Caco-2 (cell line): ENCODE results near the gene FAM169A. TPM values are rescaled to one million over a fixed set of nuclear protein-coding genes. Genes with fewer than 3 reads are reported as not detected.
"Not testable (repeated sequence)": the region's sequence is repeated elsewhere in the genome, so short reads cannot be mapped to it uniquely, and the experiment has no call there.

ENCODE experiments used
- BruUV-seq: library from RNA; stranded (reverse); fragments of 400-500 nt; replicated peaks from 2 replicates; lab custom pipeline; 2021; lab: Mats Ljungman, UMichigan
- CTCF ChIA-PET: fragments of 300-600 bp; sonication (Branson Sonifier 250); formaldehyde crosslinking; loops from one replicate; lab custom pipeline; 2022; ENCODE audit warnings: antibody characterized with exemption; lab: Charles Lee
- POLR2A ChIA-PET: fragments of 300-600 bp; sonication (Branson Sonifier 250); formaldehyde crosslinking; loops from one replicate; lab custom pipeline; 2022; ENCODE audit warnings: antibody characterized with exemption; lab: Charles Lee
- DNase-seq, 2 experiments: peaks; one replicate each; pipeline versions ENCODE4 v3.0.0 to v3.0.0-alpha.2; 2020 to 2022
- H3K27me3 ChIP-seq: replicated peaks from 2 replicates; pipeline ENCODE4 v1.6.0; 2011; ENCODE audit warnings: low read length; ENCODE audit not compliant: control insufficient read depth, insufficient read depth
- H3K36me3 ChIP-seq: 2 replicates; pipeline ENCODE4 v1.5.1; 2011; ENCODE audit warnings: low read length; ENCODE audit not compliant: control insufficient read depth, insufficient read depth
- H3K4me1 ChIP-seq: fragments of 250-450 bp; sonication (Bioruptor Pico); 2 replicates; pipeline ENCODE4 v1.5.1; 2020; ENCODE audit warnings: mild to moderate bottlenecking
- H3K4me3 ChIP-seq: 2 replicates; pipeline ENCODE4 v1.5.1; 2011; ENCODE audit warnings: low read depth, mild to moderate bottlenecking, control low read depth, low read length
- H3K9me3 ChIP-seq: fragments of 250-450 bp; sonication (Bioruptor Pico); 2 replicates; pipeline ENCODE4 v1.5.1; 2020; ENCODE audit warnings: mild to moderate bottlenecking, moderate library complexity
- H3K27ac Mint-ChIP-seq: one replicate; pipeline ENCODE4 v1.8.0; 2022; ENCODE audit warnings: mixed read lengths; ENCODE audit not compliant: unreplicated experiment
- H3K27me3 Mint-ChIP-seq: one replicate; pipeline ENCODE4 v1.8.0; 2022; ENCODE audit warnings: mixed read lengths; ENCODE audit not compliant: insufficient read depth, unreplicated experiment
- H3K36me3 Mint-ChIP-seq: one replicate; pipeline ENCODE4 v1.8.0; 2022; ENCODE audit warnings: mild to moderate bottlenecking, mixed read lengths; ENCODE audit not compliant: insufficient read depth, unreplicated experiment
- H3K4me1 Mint-ChIP-seq: one replicate; pipeline ENCODE4 v1.8.0; 2022; ENCODE audit warnings: low read depth, mixed read lengths; ENCODE audit not compliant: unreplicated experiment
- H3K4me3 Mint-ChIP-seq: one replicate; pipeline ENCODE4 v1.8.0; 2022; ENCODE audit warnings: mild to moderate bottlenecking, moderate library complexity, mixed read lengths; ENCODE audit not compliant: unreplicated experiment
- H3K9me3 Mint-ChIP-seq: one replicate; pipeline ENCODE4 v1.8.0; 2022; ENCODE audit warnings: mixed read lengths; ENCODE audit not compliant: unreplicated experiment
- intact Hi-C: fragments of 100-400 bp; cut with micrococcal nuclease; formaldehyde crosslinking; loops from one replicate; pipeline ENCODE4 v1.10.0; 2022; ENCODE audit not compliant: unreplicated experiment
- total RNA-seq: library from RNA; stranded (reverse); gene quantifications from 2 replicates; pipeline ENCODE4 v1.2.3, GENCODE V29; 2022
- TF ChIP-seq, protein P1 (sequence below), 2 experiments: fragments of 200-600 bp in 1 of 2; IDR thresholded peaks; 1 replicate in 1 of 2; 2 replicates in 1 of 2; pipeline versions ENCODE4 v1.5.1 to v1.8.0; 2011 to 2022; ENCODE audit warnings: antibody characterized with exemption in 1 of 2, control low read depth in 1 of 2, inconsistent platforms in 1 of 2, low read depth in 1 of 2, low read length in 1 of 2, mild to moderate bottlenecking in 1 of 2, moderate library complexity in 1 of 2; ENCODE audit not compliant: insufficient read depth in 1 of 2, severe bottlenecking in 1 of 2, unreplicated experiment in 1 of 2

The FAM169A gene
- total RNA-seq, 1 experiment from 2014 or later = 14.4 TPM

DNA sequence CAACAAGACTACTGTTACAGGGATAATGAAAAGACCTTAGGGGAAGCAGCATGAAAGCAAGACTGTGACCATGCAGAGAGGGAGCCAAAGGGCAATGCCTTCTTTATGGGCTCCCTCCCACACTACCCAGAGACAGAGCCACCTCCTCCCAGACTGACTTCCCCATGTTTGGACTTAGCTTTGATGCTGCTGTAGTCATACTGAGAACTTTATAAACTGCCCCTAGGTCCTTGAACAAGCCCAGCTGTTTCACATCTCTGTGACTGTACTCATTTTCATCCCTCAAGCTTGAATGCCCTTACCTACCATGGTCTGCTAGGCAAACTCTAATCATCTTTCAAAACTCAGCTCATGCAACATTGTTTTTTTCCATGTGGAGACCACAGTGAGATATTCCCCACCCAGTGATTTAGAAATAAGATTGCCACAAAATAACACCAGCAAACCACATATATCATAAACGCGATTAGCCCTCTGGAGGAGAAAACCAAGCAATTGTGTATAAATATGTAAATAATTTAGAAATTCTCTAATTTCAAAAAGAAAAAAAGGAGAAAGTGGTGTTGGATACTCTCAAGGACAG is 23.4 kb upstream of the FAM169A start:
- DNase-seq = no peak
- POLR2A ChIA-PET = no interaction called here
- no TSS peak for BruUV-seq
- H3K9me3 ChIP-seq = peaks cover 3% of the 10 kb centered on the region; the same call in 1 of the 2 replicates
- no peak overlapping the region for H3K4me3 ChIP-seq
- no peak overlapping the region for H3K27ac Mint-ChIP-seq
- intact Hi-C loops = no loop called here
- H3K36me3 Mint-ChIP-seq = no peaks in the 10 kb centered on the region
- H3K27me3 Mint-ChIP-seq = no peaks in the 10 kb centered on the region
- H3K4me1 Mint-ChIP-seq = no peaks in the 10 kb centered on the region
- H3K4me3 Mint-ChIP-seq = no peak overlapping the region
- TF ChIP-seq, protein P1, sequence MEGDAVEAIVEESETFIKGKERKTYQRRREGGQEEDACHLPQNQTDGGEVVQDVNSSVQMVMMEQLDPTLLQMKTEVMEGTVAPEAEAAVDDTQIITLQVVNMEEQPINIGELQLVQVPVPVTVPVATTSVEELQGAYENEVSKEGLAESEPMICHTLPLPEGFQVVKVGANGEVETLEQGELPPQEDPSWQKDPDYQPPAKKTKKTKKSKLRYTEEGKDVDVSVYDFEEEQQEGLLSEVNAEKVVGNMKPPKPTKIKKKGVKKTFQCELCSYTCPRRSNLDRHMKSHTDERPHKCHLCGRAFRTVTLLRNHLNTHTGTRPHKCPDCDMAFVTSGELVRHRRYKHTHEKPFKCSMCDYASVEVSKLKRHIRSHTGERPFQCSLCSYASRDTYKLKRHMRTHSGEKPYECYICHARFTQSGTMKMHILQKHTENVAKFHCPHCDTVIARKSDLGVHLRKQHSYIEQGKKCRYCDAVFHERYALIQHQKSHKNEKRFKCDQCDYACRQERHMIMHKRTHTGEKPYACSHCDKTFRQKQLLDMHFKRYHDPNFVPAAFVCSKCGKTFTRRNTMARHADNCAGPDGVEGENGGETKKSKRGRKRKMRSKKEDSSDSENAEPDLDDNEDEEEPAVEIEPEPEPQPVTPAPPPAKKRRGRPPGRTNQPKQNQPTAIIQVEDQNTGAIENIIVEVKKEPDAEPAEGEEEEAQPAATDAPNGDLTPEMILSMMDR (IDR thresholded peaks at IDR 0.05; ENCODE audit: insufficient read depth in 1 of 2, low read depth in 1 of 2, low read length in 1 of 2, severe bottlenecking in 1 of 2, unreplicated experiment in 1 of 2) = no peak
- no peaks in the 10 kb centered on the region for H3K4me1 ChIP-seq
- CTCF ChIA-PET = no interaction called here
- no peaks in the 10 kb centered on the region for H3K36me3 ChIP-seq
- peaks cover 4% of the 10 kb centered on the region for H3K9me3 Mint-ChIP-seq
- no peaks in the 10 kb centered on the region for H3K27me3 ChIP-seq

DNA sequence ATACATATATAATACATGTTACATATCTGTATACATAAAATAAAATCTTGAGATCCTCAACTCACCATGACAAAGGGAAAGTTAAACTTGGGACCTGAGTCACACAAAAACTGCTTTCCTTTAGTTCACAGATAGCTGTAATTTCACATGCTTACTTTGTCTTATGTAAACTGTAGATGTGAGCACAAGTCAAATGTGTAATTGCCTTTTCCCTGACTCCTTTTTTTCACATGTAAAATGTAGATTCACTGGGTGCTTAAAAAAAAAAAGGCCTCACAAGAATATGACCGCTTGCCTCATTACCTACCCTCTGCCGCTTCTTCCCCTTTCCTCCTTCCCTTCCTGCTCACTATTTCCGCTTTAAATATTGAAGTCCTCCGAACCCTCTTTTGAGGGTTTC is 21.9 kb upstream of the FAM169A start:
- ChIA-PET CTCF (no interaction called here), POLR2A (no interaction called here)
- TF ChIP-seq, protein P1 (IDR thresholded peaks at IDR 0.05; ENCODE audit: insufficient read depth in 1 of 2, low read depth in 1 of 2, low read length in 1 of 2, severe bottlenecking in 1 of 2, unreplicated experiment in 1 of 2) = no peak
- H3K36me3 Mint-ChIP-seq = no peaks in the 10 kb centered on the region
- H3K9me3 ChIP-seq = no peaks in the 10 kb centered on the region
- H3K4me1 Mint-ChIP-seq = no peaks in the 10 kb centered on the region
- DNase-seq = no peak
- no TSS peak for BruUV-seq
- H3K27me3 ChIP-seq = no peaks in the 10 kb centered on the region
- H3K4me3 Mint-ChIP-seq = no peak overlapping the region
- no peak overlapping the region for H3K4me3 ChIP-seq
- intact Hi-C loops = no loop called here
- H3K4me1 ChIP-seq = no peaks in the 10 kb centered on the region
- no peak overlapping the region for H3K27ac Mint-ChIP-seq
- no peaks in the 10 kb centered on the region for H3K36me3 ChIP-seq
- no peaks in the 10 kb centered on the region for H3K9me3 Mint-ChIP-seq
- no peaks in the 10 kb centered on the region for H3K27me3 Mint-ChIP-seq

DNA sequence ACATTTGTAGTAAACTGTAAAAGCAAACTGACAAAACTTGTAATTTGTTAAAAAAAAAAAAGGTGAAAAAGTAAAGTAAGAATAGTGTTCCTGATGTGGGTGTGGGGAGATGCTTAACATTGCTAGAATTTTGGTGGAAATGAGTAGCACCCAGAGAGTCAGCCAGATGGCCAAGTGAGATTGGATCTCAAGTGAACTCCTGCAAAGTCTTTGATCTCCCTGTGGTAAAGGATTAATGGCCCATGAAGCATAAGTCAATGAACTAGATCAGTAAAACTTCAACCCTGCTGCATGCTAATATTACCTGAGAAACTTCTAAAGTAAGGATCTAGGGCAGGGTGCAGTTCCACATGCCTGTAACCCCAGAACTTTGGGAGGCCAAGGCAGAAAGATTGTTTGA is 19.0 kb upstream of the FAM169A start:
- Histone ChIP-seq H3K36me3 (no peaks in the 10 kb centered on the region), H3K4me3 (no peak overlapping the region), H3K9me3 (no peaks in the 10 kb centered on the region), H3K27me3 (no peaks in the 10 kb centered on the region), H3K4me1 (no peaks in the 10 kb centered on the region)
- H3K27ac Mint-ChIP-seq = no peak overlapping the region
- no peak overlapping the region for H3K4me3 Mint-ChIP-seq
- no peaks in the 10 kb centered on the region for H3K36me3 Mint-ChIP-seq
- TF ChIP-seq, protein P1 (IDR thresholded peaks at IDR 0.05; ENCODE audit: insufficient read depth in 1 of 2, low read depth in 1 of 2, low read length in 1 of 2, severe bottlenecking in 1 of 2, unreplicated experiment in 1 of 2) = no peak
- ChIA-PET POLR2A (no interaction called here), CTCF (no interaction called here)
- no peak for DNase-seq
- H3K4me1 Mint-ChIP-seq = no peaks in the 10 kb centered on the region
- no TSS peak for BruUV-seq
- H3K27me3 Mint-ChIP-seq = no peaks in the 10 kb centered on the region
- no peaks in the 10 kb centered on the region for H3K9me3 Mint-ChIP-seq
- intact Hi-C loops = no loop called here

DNA sequence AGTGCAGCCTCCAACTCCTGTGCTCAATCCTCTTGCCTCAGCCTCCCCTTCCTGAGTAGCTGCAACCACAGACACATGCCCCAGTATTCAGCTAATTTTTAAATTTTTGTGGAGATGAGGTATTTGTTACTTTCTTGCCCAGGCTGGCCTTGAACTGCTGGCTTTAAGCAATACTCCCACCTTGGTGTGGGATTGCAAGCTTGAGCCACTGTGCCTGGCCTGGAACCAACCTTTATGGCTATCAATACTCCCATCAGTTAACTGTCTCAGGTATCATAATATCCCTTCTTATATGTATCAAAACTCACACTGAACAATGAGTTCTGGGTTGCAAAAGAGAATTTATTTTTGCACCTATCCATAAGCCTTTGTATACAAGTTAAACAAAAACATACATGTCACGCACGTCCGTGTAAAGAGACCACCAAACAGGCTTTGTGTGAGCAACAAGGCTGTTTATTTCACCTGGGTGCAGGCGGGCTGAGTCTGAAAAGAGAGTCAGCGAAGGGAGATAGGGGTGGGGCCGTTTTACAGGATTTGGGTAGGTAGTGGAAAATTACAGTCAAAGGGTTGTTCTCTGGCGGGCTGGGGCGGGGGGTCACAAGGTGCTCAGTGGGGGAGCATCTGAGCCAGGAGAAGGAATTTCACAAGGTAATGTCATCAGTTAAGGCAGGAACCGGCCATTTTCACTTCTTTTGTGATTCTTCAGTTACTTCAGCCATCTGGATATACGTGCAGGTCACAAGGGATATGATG is 16.4 kb upstream of the FAM169A start:
- H3K4me1 Mint-ChIP-seq, CTCF ChIA-PET, DNase-seq, H3K27me3 Mint-ChIP-seq, BruUV-seq, H3K4me1 ChIP-seq, H3K9me3 ChIP-seq, POLR2A ChIA-PET, H3K36me3 ChIP-seq, H3K4me3 Mint-ChIP-seq, H3K27me3 ChIP-seq, H3K9me3 Mint-ChIP-seq, H3K27ac Mint-ChIP-seq, H3K4me3 ChIP-seq, intact Hi-C loops, H3K36me3 Mint-ChIP-seq: not testable (repeated sequence)
